Mesodermal cell (in vitro differentiated cells): ENCODE measurements around the gene UBAC1.

Source experiments
- H3K27ac ChIP-seq: 2 replicates; pipeline ENCODE4 v1.7.0; 2013; ENCODE audit warnings: mild to moderate bottlenecking, low read depth, low read length, moderate library complexity; ENCODE audit not compliant: severe bottlenecking
- H3K36me3 ChIP-seq: 2 replicates; pipeline ENCODE4 v1.7.1; 2013; ENCODE audit warnings: mild to moderate bottlenecking, low read length, moderate library complexity; ENCODE audit not compliant: control insufficient read depth, insufficient read depth
- H3K4me1 ChIP-seq: one replicate; pipeline ENCODE4 v1.7.1; 2013; ENCODE audit warnings: mild to moderate bottlenecking, low read length; ENCODE audit not compliant: insufficient read depth, control insufficient read depth, poor library complexity, severe bottlenecking
- H3K4me3 ChIP-seq: 2 replicates; pipeline ENCODE4 v1.7.0; 2013; ENCODE audit warnings: low read length, control low read depth, mild to moderate bottlenecking; ENCODE audit not compliant: insufficient read depth, poor library complexity, severe bottlenecking; ENCODE audit errors: extremely low read depth
- H3K9me3 ChIP-seq: 2 replicates; pipeline ENCODE4 v1.7.1; 2013; ENCODE audit warnings: mild to moderate bottlenecking, low read length, moderate library complexity; ENCODE audit not compliant: control insufficient read depth
- WGBS, 2 experiments: methylation state at CpG; one replicate each; pipeline ENCODE4 v1.1.5; 2013; ENCODE audit warnings: missing lambda C conversion rate in 2 of 2; ENCODE audit not compliant: insufficient coverage in 2 of 2; 5-methylcytosine and 5-hydroxymethylcytosine counted together

The UBAC1 gene

DNA sequence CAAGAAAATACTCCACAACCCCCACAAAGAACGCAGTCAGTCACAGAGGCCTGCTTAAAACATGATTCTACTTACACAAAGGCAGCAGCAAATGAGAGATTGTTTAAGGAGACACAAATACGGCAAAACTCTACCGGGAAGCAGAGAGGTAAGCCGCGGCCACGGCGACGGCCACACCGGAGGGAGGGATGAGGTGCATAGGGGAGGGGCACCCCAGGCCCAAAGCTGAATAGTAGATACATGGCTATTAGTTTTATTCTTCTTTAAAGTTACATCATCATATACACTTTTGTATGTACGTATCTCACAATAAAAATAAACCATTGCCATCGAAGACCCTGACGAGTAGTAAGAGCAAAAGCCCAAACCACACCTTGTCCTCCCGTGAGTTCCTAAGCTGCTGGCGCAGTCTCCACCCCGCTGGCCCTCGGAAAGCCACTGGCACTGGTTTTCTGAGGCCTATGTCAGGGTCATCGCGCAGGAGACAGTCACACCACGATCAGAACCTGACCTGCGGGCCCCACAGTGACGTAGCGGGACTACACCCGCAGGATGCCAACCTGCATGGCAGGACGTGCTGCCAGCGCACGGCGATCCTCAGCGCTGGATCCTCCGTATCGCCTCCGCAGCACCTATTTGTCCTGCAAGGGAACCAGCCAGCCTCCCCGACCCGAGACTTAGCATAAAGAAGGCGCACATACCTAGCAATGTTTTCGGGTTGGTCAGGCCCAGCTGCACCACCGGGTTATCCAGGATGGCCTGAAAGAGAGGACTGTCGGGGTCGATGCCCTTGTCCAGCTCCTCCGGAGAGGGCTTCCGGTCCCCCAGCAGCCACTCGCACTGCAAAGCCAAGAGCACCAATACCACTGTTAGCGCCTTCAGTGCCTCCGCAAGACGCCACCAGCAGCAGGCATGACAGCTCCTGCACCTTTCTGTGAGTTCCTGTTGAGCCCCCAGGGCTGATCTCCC is 23.4 kb downstream of the UBAC1 start:
- peaks cover 77% of the 10 kb centered on the region for H3K36me3 ChIP-seq
- H3K4me1 ChIP-seq = no peaks in the 10 kb centered on the region
- H3K4me3 ChIP-seq = no peak overlapping the region
- peaks cover 6% of the 10 kb centered on the region for H3K9me3 ChIP-seq
- 96 to 98% methylated on average over 39 to 43 of the region's 44 CpGs for WGBS, 2 experiments
- H3K27ac ChIP-seq = no peak overlapping the region

DNA sequence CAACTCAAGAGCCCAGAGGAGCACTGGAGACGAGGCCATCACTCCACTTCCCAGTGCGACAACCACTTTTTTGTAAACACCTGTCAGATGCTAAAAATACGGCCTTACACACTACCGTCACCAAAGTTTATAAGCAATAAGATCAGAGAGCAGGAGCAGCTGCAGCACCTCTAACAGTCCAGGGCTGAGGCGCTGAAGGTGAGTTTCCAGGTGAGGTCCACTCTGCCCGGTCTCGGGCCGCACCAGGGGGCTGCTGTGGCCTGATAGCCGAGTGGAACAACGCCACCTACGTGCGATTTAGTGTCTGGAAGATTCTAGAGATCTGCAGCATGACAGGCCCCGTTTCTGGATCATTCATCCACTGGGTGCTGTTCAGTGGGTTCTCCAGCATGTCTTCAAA is 28.1 kb downstream of the UBAC1 start:
- WGBS, 2 experiments = 96 to 97% methylated on average over 13 of the region's 13 CpGs
- Histone ChIP-seq H3K9me3 (peaks cover 6% of the 10 kb centered on the region), H3K27ac (no peak overlapping the region), H3K4me3 (no peak overlapping the region), H3K36me3 (peaks cover 63% of the 10 kb centered on the region), H3K4me1 (no peaks in the 10 kb centered on the region)

DNA sequence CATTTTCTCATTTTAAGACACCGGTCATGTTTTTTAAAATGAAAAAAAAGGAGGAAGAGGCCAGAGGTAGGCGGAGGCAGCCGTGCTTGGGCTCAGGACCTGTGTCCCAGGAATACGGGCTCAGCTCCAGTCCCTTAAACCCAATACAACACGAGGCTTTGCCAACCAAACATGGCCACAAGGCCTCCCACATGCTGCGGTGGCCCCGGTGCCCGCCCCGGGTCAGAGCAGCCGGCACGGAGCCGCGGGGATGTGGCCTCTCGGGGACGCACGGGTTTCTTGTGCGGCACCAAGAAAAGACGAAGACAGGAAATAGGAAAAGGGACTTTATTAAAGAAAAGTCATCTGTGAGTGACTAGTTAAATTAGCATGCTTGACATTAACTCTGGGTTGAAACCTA is 28.5 kb downstream of the UBAC1 start:
- 96 to 98% methylated on average over 13 to 15 of the region's 18 CpGs for WGBS, 2 experiments

DNA sequence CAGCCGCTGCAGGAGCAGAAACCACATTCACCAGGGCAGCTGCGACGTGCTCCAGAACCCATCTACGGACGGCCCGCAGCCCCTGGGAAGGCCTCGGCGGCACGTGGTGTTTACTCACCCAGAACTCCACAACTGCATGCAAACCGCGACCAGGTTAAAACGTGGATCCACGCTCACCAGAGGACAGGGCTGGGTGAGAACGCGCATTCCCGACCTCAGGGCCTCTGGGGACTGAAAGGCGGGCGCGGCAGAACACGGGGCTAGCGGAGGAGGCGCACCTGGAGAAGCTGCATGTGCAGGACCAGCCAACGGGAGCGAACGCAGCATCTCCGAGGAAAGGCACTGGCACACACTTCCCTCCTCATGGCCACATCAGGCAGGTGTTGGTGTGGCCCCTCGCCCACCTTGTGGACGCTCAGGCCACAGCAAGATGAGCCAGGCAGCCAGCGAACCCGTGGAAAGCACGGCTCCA is 29.8 kb downstream of the UBAC1 start:
- Histone ChIP-seq H3K27ac (no peak overlapping the region), H3K9me3 (no peaks in the 10 kb centered on the region), H3K36me3 (peaks cover 49% of the 10 kb centered on the region), H3K4me1 (no peaks in the 10 kb centered on the region), H3K4me3 (no peak overlapping the region)
- WGBS, 2 experiments = 90% methylated on average over 22 to 30 of the region's 31 CpGs

More for the DNA sequence above, 28.5 kb downstream of the UBAC1 start:
- H3K4me3 ChIP-seq = no peak overlapping the region
- H3K27ac ChIP-seq = no peak overlapping the region
- H3K9me3 ChIP-seq = peaks cover 6% of the 10 kb centered on the region
- peaks cover 58% of the 10 kb centered on the region for H3K36me3 ChIP-seq
- no peaks in the 10 kb centered on the region for H3K4me1 ChIP-seq

DNA sequence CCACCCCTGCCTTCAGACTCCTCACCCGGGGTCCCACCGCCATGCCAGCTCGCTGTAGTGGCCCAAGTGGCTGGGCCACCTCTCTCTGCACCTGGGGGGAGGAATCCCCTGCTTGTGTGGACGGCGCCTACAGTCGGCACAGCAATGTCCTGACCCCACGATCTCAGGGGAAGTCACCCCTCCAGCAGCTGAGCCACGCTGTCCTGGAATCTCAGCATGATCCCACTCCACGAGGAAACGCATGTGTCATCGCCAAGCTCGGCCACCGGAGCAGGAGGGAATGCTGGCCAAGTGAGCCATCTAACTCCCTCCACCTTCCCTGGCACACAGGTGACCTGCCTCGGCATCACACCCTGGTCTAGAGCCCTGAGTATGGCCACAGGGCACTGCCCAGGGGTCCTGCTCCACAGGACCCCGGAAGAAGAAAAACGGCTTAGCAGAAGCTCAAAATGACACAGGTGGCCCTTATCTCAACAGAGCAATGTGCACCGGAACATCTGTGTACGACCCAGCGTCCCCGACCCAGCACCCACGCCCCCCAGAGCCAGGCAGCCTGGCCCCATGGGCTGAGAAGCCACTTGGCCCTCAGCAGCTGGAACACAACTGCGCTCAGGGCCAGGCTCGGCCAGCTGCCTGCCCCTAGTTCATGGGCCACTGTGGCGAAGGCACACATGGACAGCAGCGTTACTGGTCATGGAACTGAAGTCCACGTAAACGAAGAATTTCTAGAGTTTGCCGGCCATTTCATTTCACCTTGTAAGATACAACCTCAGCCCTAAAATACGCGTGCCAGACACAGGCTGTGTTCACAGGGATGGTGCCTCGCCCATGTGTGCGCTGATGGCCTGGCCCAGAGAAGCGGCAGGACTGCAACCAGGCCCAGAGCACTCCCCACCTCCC is 30.5 kb downstream of the UBAC1 start:
- H3K27ac ChIP-seq = no peak overlapping the region
- peaks cover 46% of the 10 kb centered on the region for H3K36me3 ChIP-seq
- H3K4me3 ChIP-seq = no peak overlapping the region
- no peaks in the 10 kb centered on the region for H3K4me1 ChIP-seq
- WGBS, 2 experiments = 95 to 97% methylated on average over 30 of the region's 33 CpGs
- H3K9me3 ChIP-seq = no peaks in the 10 kb centered on the region

DNA sequence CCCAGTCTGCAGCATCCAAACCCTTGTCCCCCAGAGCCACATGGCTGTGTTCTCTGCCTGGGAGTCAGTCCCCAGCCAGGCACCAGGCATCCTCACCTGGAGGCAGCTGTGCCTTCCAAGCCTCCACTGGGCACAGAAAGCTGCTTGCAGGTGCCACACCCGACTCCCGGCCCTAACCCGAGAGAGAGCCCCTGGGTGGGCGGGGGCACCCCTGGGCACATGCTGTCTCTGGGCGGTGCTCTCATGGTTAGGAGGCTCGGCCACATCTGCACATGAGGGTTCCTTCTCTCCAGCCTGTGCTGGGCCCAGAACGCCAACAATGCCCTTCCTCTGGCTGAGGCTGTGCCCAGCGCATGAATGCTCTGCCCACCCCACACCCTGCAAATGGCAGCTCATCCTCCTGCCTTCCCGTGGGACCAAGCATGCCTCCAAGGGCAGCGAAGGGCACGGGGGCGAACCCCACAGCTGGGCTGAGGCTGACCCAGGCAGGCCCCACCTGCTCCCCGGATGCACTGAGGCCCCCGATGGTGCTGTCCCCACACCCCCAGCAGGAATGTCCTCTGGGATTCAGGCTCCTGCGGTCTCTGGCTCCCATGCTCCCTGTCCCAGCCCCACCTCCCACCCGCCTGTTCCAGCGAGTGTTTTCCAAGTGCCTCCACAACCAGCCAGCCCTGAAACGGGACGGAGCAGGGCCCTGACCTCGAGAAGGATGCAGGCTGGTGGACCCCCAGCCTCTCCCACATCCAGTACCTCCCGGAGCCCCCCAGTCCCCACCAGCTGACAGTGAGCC is 31.3 kb downstream of the UBAC1 start:
- 94% methylated on average over 19 of the region's 21 CpGs for WGBS, 2 experiments
- Histone ChIP-seq H3K4me1 (no peaks in the 10 kb centered on the region), H3K9me3 (no peaks in the 10 kb centered on the region), H3K4me3 (no peak overlapping the region), H3K36me3 (peaks cover 45% of the 10 kb centered on the region), H3K27ac (no peak overlapping the region)

DNA sequence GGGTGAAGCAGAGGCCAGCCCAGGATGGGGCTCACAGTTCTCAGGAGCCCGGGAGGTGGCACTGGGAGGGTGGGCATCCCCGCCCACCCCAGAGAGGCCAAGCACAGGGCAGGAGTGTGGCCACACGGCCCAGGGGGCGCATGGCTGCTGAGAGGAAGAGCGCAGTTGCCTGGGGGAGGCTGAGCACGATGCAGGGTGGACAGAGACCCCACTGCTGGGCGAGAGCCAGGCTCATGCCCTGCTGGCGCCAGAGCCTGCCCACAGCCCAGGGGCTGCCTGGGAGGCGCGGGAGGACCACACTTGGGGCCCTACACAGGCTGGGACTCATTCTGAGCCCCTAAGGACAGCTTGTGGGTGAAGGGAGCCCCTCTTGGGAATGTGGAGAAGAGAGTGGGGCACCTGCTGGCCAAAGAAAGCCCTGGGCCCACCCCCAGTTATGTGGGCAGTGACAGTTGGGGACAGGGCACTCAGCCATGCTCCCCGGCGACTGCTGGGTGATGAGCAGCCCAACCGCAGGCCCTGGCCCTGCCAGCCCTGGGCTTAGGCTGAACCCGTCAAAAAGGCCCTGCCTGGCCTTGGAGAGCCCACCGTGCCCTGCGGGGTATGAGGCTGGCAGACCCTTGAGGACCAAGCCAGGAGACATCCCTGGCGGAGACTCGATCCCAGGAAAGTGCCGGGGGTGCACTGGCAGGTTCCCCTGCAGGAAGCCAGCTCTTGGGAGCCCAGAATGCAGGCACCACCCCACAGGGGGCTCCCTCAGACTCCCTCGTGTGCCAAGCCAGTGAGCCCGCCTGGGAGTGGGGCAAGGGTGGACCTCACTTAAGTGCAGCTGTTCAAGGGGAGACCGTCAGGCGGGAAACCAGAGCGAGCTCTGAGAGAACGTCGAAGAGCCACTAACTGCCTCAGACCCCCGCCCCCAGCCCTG is 32.2 kb downstream of the UBAC1 start:
- 90% methylated on average over 19 to 25 of the region's 27 CpGs for WGBS, 2 experiments
- H3K4me3 ChIP-seq = no peak overlapping the region
- no peaks in the 10 kb centered on the region for H3K4me1 ChIP-seq
- no peaks in the 10 kb centered on the region for H3K9me3 ChIP-seq
- H3K27ac ChIP-seq = no peak overlapping the region
- peaks cover 39% of the 10 kb centered on the region for H3K36me3 ChIP-seq

DNA sequence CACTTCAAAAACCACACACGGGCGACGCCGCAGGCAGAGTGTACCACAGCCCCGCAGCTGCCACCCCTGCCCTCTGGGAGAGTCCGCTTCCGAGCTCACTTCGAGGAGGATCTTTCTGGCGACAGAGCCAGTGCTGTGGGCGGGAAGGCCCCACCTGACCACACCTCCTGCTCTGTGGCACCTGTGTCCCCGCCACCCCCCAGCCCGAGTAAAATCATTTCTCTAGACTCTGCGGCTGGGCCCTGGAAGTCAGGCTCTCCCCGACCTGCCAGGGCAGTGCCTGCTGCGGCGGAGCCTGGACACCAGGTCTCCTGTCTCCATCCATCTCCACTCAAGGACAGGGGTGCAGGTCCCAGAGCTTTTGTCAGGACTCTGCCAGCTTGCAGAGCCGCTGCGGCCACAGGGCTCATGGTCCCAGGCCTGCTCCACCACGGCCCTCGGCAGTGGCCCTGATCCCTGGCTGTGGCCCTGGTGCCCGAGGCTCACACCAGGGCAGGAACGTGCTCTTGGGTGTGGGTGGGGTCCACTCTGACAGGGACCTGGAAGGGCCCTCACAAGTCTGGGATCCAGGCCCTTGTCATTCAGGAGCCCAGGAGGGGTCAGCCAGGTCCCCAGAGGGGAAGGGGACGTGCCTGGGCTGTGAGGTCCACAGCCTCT is 33.0 kb downstream of the UBAC1 start:
- Histone ChIP-seq H3K9me3 (no peaks in the 10 kb centered on the region), H3K36me3 (peaks cover 35% of the 10 kb centered on the region), H3K4me1 (no peaks in the 10 kb centered on the region), H3K27ac (no peak overlapping the region), H3K4me3 (no peak overlapping the region)
- 94 to 97% methylated on average over 15 to 23 of the region's 23 CpGs for WGBS, 2 experiments
